Measurements from ENCODE around the gene ADM. TPM values are rescaled to one million over a fixed set of nuclear protein-coding genes. Genes with fewer than 3 reads are reported as not detected.

The ADM gene
- total RNA-seq, 1 experiment from 2014 or later: 87.2 TPM

DNA sequence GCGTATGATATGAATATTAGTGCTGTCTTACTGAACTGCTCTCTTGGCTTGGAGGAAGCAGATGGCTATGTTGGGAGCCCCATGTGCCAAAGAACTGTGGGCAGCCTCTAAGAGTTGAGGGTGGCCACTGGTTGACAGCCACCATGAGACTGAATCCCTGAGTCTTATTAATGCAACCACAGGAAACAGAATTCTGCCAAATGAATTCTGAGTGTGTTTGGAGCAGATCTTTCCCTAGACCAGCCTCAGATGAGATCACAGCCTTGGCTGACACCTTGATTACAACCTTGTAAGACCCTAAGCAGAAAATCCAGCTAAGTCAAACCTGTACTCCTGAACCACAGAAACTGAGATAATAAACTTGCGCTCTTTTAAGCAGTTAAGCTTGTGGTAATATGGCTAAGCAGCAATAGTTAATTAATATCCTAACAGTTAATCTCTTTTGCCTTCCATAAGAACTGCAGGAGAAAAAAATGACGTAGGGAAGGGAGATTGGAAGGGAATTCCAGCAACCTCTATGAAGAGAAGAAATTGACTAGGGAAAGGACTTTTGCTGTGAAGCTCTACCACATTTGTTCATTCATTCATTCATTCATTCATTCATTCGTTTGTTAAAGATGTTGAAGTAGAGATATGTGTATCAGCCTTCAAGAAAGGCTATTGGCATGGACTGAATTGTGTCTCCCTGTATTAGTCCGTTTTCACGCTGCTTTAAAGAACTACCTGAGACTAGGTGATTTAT, 26.8 kb downstream of the ADM start:
- Histone ChIP-seq H3K4me2 (ENCODE audit: low read length) (no peak overlapping the region), H3K9me3 (ENCODE audit: control insufficient read depth in 1 of 2, insufficient read depth in 1 of 2, low read depth in 1 of 2, low read length in 2 of 2) (no peaks in the 10 kb centered on the region), H3K27me3 (ENCODE audit: insufficient read depth, low read length) (no peaks in the 10 kb centered on the region), H3K9me2 (ENCODE audit: insufficient read depth) (no peaks in the 10 kb centered on the region), H3K4me1 (ENCODE audit: control insufficient read depth in 1 of 2, insufficient read depth in 2 of 2, low read length in 2 of 2) (peaks cover 2 to 18% of the 10 kb centered on the region in 2 experiments; a peak in 3 of 4 replicates), H3K4me3 (replicated peaks in 1 of 2; ENCODE audit: low read depth in 1 of 2, low read length in 2 of 2) (no peak overlapping the region), H4K20me1 (ENCODE audit: insufficient read depth) (no peaks in the 10 kb centered on the region), H2AFZ (ENCODE audit: low read depth, low read length, poor library complexity, severe bottlenecking) (no peak overlapping the region), H3K36me3 (ENCODE audit: control insufficient read depth in 1 of 2, insufficient read depth in 2 of 2, low read length in 2 of 2) (no peaks in the 10 kb centered on the region), H3K9ac (ENCODE audit: low read length) (no peak overlapping the region), H3K79me2 (ENCODE audit: insufficient read depth, low read length) (no peaks in the 10 kb centered on the region), H3K27ac (ENCODE audit: low read depth, low read length) (no peak overlapping the region)
- ChIA-PET POLR2A (no interaction called here), CTCF (no interaction called here), RAD21 (ENCODE audit: low non-redundant PET in 1 of 2, low total read pairs in 2 of 2, uncharacterized antibody in 2 of 2, unreplicated experiment in 2 of 2) (interaction anchor here in 1 of 2 experiments (0.5 kb wide), 1 partner anchor 405 kb away, joined by 4 read pairs; no protein-coding TSS in a partner anchor)
- no peak for DNase-seq (ENCODE audit: low read depth, low spot score)
- intact Hi-C loops (cut with micrococcal nuclease): no loop called here
- BruUV-seq (replicated peaks): no TSS peak
- TF ChIP-seq EZH2phosphoT487 (IDR thresholded peaks at IDR 0.05; ENCODE audit: borderline replicate concordance) (no peak), YY1 (IDR thresholded peaks at IDR 0.05; ENCODE audit: extremely low read depth, insufficient replicate concordance, low read depth, low read length) (no peak), POLR2A (IDR thresholded peaks at IDR 0.05; ENCODE audit: borderline replicate concordance, extremely low read depth, insufficient read depth, insufficient read length) (no peak)
- TF ChIP-seq, protein P1, sequence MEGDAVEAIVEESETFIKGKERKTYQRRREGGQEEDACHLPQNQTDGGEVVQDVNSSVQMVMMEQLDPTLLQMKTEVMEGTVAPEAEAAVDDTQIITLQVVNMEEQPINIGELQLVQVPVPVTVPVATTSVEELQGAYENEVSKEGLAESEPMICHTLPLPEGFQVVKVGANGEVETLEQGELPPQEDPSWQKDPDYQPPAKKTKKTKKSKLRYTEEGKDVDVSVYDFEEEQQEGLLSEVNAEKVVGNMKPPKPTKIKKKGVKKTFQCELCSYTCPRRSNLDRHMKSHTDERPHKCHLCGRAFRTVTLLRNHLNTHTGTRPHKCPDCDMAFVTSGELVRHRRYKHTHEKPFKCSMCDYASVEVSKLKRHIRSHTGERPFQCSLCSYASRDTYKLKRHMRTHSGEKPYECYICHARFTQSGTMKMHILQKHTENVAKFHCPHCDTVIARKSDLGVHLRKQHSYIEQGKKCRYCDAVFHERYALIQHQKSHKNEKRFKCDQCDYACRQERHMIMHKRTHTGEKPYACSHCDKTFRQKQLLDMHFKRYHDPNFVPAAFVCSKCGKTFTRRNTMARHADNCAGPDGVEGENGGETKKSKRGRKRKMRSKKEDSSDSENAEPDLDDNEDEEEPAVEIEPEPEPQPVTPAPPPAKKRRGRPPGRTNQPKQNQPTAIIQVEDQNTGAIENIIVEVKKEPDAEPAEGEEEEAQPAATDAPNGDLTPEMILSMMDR (IDR thresholded peaks at IDR 0.05 in 2 of 3, conservative IDR thresholded peaks at IDR 0.05 in 1 of 3; ENCODE audit: borderline replicate concordance in 1 of 3, insufficient read depth in 1 of 3, low read depth in 2 of 3, low read length in 2 of 3): no peak
- TF ChIP-seq, protein P2, sequence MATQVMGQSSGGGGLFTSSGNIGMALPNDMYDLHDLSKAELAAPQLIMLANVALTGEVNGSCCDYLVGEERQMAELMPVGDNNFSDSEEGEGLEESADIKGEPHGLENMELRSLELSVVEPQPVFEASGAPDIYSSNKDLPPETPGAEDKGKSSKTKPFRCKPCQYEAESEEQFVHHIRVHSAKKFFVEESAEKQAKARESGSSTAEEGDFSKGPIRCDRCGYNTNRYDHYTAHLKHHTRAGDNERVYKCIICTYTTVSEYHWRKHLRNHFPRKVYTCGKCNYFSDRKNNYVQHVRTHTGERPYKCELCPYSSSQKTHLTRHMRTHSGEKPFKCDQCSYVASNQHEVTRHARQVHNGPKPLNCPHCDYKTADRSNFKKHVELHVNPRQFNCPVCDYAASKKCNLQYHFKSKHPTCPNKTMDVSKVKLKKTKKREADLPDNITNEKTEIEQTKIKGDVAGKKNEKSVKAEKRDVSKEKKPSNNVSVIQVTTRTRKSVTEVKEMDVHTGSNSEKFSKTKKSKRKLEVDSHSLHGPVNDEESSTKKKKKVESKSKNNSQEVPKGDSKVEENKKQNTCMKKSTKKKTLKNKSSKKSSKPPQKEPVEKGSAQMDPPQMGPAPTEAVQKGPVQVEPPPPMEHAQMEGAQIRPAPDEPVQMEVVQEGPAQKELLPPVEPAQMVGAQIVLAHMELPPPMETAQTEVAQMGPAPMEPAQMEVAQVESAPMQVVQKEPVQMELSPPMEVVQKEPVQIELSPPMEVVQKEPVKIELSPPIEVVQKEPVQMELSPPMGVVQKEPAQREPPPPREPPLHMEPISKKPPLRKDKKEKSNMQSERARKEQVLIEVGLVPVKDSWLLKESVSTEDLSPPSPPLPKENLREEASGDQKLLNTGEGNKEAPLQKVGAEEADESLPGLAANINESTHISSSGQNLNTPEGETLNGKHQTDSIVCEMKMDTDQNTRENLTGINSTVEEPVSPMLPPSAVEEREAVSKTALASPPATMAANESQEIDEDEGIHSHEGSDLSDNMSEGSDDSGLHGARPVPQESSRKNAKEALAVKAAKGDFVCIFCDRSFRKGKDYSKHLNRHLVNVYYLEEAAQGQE (IDR thresholded peaks at IDR 0.05; ENCODE audit: low read depth): no peak
- no peak for ATAC-seq
